HG03520 (cell line): ENCODE data around the gene ATP13A3.
A peak's percentile ranks its signal among the peaks of the same experiment; 100 is the strongest.
"Not testable (repeated sequence)": the region's sequence is repeated elsewhere in the genome, so short reads cannot be mapped to it uniquely, and the experiment has no call there.

Source experiments
- ATAC-seq: cut with Tn5 transposase; IDR thresholded peaks from one replicate; pipeline ENCODE4 v1.9.1; 2021; ENCODE audit warnings: mild to moderate bottlenecking, moderate library complexity; ENCODE audit not compliant: unreplicated experiment

ATP13A3 gene

GRCh38 chr3:194486540-194487288 is at the start of gene ATP13A3:
Gene ATP13A3 (minus strand): TSS chr3:194487002. CDS start chr3:194462190, 24,812 bp downstream.
- ATAC-seq: peak; percentile 65

- not testable (repeated sequence) for ATAC-seq
Measured at GRCh38 chr3:194535199-194535598, 48.4 kb upstream of the ATP13A3 start.

GRCh38 chr3:194534243-194534642 is 47.4 kb upstream of the ATP13A3 start:
- ATAC-seq: no peak

- no peak for ATAC-seq
Measured at GRCh38 chr3:194532591-194532990, 45.8 kb upstream of the ATP13A3 start.

- no peak for ATAC-seq
Measured at GRCh38 chr3:194527726-194528125, 40.9 kb upstream of the ATP13A3 start.

GRCh38 chr3:194526164-194526563 is 39.4 kb upstream of the ATP13A3 start:
- no peak for ATAC-seq

GRCh38 chr3:194522579-194523046 is 35.8 kb upstream of the ATP13A3 start:
- ATAC-seq: no peak

GRCh38 chr3:194521510-194522260 is 34.9 kb upstream of the ATP13A3 start:
- no peak for ATAC-seq

- ATAC-seq: peak; percentile 71
Measured at GRCh38 chr3:194520682-194521162, 33.9 kb upstream of the ATP13A3 start.

- ATAC-seq: not testable (repeated sequence)
Measured at GRCh38 chr3:194520201-194520600, 33.4 kb upstream of the ATP13A3 start.

- ATAC-seq: no peak
Measured at GRCh38 chr3:194518652-194519051, 31.9 kb upstream of the ATP13A3 start.

GRCh38 chr3:194517333-194517732 is 30.5 kb upstream of the ATP13A3 start:
- ATAC-seq: no peak

GRCh38 chr3:194514626-194515025 is 27.8 kb upstream of the ATP13A3 start:
- no peak for ATAC-seq

GRCh38 chr3:194512895-194513601 is 26.2 kb upstream of the ATP13A3 start:
- no peak for ATAC-seq

- no peak for ATAC-seq
Measured at GRCh38 chr3:194508491-194509453, 22.0 kb upstream of the ATP13A3 start.

GRCh38 chr3:194507571-194507970 is 20.8 kb upstream of the ATP13A3 start:
- ATAC-seq: no peak

GRCh38 chr3:194505791-194506415 is 19.1 kb upstream of the ATP13A3 start:
- ATAC-seq: no peak

GRCh38 chr3:194504861-194505260 is 18.1 kb upstream of the ATP13A3 start:
- ATAC-seq: no peak

GRCh38 chr3:194504146-194504545 is 17.3 kb upstream of the ATP13A3 start:
- ATAC-seq: no peak

- no peak for ATAC-seq
Measured at GRCh38 chr3:194503081-194503531, 16.3 kb upstream of the ATP13A3 start.
